ENCODE measurements around the gene MICAL3. TPM values are rescaled to one million over a fixed set of nuclear protein-coding genes. Genes with fewer than 3 reads are reported as not detected.

Gene MICAL3
- polyA plus RNA-seq, 2 of the 4 experiments (the other 2 are of a cell fraction) = 20.5 to 30.1 TPM

DNA sequence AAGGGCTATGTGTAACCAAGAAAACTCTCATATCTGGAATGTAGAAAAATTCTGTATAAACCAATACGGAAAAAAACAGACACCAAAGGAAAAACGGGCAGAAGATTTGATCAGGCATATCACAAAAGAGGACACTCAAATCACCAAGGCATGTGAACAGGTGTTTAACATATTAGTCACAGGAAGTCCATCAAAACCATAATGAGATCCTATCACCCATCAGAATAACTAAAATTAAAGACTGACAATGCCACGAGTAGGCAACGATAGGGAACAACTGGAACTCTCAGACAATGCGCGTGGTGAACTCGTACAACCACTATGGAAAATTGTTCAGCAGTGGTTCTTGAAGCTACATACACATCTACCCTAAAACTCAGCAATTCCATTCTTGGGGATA lies 94.5 kb downstream of the MICAL3 start:
- no peak for TF ChIP-seq JUNB (IDR thresholded peaks at IDR 0.05)
- TF ChIP-seq, protein P1, sequence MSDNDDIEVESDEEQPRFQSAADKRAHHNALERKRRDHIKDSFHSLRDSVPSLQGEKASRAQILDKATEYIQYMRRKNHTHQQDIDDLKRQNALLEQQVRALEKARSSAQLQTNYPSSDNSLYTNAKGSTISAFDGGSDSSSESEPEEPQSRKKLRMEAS (IDR thresholded peaks at IDR 0.05) = no peak
- TF ChIP-seq POLR2AphosphoS2 (conservative IDR thresholded peaks at IDR 0.05; ENCODE audit: low read length) = no peak
- no peak for TF ChIP-seq RFX5 (IDR thresholded peaks at IDR 0.05)
- TF ChIP-seq HDAC2 (IDR thresholded peaks at IDR 0.05) = no peak
- TF ChIP-seq, protein P2, sequence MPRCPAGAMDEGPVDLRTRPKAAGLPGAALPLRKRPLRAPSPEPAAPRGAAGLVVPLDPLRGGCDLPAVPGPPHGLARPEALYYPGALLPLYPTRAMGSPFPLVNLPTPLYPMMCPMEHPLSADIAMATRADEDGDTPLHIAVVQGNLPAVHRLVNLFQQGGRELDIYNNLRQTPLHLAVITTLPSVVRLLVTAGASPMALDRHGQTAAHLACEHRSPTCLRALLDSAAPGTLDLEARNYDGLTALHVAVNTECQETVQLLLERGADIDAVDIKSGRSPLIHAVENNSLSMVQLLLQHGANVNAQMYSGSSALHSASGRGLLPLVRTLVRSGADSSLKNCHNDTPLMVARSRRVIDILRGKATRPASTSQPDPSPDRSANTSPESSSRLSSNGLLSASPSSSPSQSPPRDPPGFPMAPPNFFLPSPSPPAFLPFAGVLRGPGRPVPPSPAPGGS (IDR thresholded peaks at IDR 0.05) = no peak
- TF ChIP-seq, protein P3, sequence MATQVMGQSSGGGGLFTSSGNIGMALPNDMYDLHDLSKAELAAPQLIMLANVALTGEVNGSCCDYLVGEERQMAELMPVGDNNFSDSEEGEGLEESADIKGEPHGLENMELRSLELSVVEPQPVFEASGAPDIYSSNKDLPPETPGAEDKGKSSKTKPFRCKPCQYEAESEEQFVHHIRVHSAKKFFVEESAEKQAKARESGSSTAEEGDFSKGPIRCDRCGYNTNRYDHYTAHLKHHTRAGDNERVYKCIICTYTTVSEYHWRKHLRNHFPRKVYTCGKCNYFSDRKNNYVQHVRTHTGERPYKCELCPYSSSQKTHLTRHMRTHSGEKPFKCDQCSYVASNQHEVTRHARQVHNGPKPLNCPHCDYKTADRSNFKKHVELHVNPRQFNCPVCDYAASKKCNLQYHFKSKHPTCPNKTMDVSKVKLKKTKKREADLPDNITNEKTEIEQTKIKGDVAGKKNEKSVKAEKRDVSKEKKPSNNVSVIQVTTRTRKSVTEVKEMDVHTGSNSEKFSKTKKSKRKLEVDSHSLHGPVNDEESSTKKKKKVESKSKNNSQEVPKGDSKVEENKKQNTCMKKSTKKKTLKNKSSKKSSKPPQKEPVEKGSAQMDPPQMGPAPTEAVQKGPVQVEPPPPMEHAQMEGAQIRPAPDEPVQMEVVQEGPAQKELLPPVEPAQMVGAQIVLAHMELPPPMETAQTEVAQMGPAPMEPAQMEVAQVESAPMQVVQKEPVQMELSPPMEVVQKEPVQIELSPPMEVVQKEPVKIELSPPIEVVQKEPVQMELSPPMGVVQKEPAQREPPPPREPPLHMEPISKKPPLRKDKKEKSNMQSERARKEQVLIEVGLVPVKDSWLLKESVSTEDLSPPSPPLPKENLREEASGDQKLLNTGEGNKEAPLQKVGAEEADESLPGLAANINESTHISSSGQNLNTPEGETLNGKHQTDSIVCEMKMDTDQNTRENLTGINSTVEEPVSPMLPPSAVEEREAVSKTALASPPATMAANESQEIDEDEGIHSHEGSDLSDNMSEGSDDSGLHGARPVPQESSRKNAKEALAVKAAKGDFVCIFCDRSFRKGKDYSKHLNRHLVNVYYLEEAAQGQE (IDR thresholded peaks at IDR 0.05) = no peak
- no peak for TF ChIP-seq NPAS2 (CRISPR knock-in tag; IDR thresholded peaks at IDR 0.05; ENCODE audit: borderline replicate concordance)
- no peak for TF ChIP-seq CBX2 (IDR thresholded peaks at IDR 0.05; ENCODE audit: borderline replicate concordance, low read depth)
- TF ChIP-seq, protein P4, sequence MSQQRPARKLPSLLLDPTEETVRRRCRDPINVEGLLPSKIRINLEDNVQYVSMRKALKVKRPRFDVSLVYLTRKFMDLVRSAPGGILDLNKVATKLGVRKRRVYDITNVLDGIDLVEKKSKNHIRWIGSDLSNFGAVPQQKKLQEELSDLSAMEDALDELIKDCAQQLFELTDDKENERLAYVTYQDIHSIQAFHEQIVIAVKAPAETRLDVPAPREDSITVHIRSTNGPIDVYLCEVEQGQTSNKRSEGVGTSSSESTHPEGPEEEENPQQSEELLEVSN (IDR thresholded peaks at IDR 0.05; ENCODE audit: borderline replicate concordance, low read depth) = no peak
- TF ChIP-seq MAZ (IDR thresholded peaks at IDR 0.05; ENCODE audit: borderline replicate concordance, low read depth, low read length) = no peak
- TF ChIP-seq BHLHE40 (IDR thresholded peaks at IDR 0.05; ENCODE audit: low read depth, low read length) = no peak
- no peak for TF ChIP-seq ZC3H11A (IDR thresholded peaks at IDR 0.05)
- TF ChIP-seq PHF8 (IDR thresholded peaks at IDR 0.05; ENCODE audit: borderline replicate concordance, low read depth) = no peak
- TF ChIP-seq KDM5A (IDR thresholded peaks at IDR 0.05) = no peak
- Histone ChIP-seq H3K27ac (no peak overlapping the region), H3K4me1 (peaks cover 20% of the 10 kb centered on the region), H3K4me3 (no peak overlapping the region), H3K9me3 (no peaks in the 10 kb centered on the region), H3K4me2 (no peak overlapping the region)
- no peak for FAIRE-seq
- CTCF ChIA-PET = no interaction called here
- POLR2A ChIA-PET = no interaction called here
- WGBS (ENCODE audit: missing lambda C conversion rate) = 90% methylated on average over 7 of the region's 7 CpGs
- no peak for DNase-seq (ENCODE audit: low read depth in 1 of 2, low spot score in 1 of 2)
- ATAC-seq = no peak

DNA sequence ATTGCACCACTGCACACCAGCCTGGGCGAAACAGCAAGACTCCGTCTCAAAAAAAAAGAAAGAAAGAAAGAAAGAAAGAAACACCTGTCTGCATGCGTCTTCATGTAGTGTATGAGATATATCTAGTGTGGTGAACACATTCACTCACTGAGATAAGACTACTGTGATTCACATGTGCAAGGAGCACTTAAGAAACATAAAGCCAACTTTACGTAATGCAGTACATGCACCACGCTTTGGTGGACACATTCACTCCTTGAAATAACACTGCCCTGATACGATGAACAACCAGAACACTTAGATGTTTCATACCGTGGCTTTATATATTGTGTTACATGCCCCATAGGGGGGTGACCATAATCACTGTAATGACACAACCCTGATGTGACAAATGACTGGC lies 96.0 kb downstream of the MICAL3 start:
- ChIA-PET CTCF (interaction anchor here (0.6 kb wide), 2 partner anchors 46 to 1058 kb away, joined by 3 read pairs; no protein-coding TSS in a partner anchor), POLR2A (no interaction called here)
- Histone ChIP-seq H3K4me3 (no peak overlapping the region), H3K9me3 (no peaks in the 10 kb centered on the region), H3K4me2 (no peak overlapping the region), H3K4me1 (peaks cover 35% of the 10 kb centered on the region), H3K27ac (no peak overlapping the region)
- no peak for DNase-seq (ENCODE audit: low read depth in 1 of 2, low spot score in 1 of 2)
- no peak for ATAC-seq
- TF ChIP-seq ZFP36 (IDR thresholded peaks at IDR 0.05; ENCODE audit: borderline replicate concordance, partially characterized antibody) = no peak
- TF ChIP-seq, protein P5, sequence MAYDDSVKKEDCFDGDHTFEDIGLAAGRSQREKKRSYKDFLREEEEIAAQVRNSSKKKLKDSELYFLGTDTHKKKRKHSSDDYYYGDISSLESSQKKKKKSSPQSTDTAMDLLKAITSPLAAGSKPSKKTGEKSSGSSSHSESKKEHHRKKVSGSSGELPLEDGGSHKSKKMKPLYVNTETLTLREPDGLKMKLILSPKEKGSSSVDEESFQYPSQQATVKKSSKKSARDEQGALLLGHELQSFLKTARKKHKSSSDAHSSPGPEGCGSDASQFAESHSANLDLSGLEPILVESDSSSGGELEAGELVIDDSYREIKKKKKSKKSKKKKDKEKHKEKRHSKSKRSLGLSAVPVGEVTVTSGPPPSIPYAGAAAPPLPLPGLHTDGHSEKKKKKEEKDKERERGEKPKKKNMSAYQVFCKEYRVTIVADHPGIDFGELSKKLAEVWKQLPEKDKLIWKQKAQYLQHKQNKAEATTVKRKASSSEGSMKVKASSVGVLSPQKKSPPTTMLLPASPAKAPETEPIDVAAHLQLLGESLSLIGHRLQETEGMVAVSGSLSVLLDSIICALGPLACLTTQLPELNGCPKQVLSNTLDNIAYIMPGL (CRISPR knock-in tag; IDR thresholded peaks at IDR 0.05; ENCODE audit: borderline replicate concordance) = no peak
- no peak for TF ChIP-seq HDAC2 (IDR thresholded peaks at IDR 0.05)
- TF ChIP-seq ZC3H11A (IDR thresholded peaks at IDR 0.05) = no peak
- no peak for TF ChIP-seq NFE2L2 (conservative IDR thresholded peaks at IDR 0.05; ENCODE audit: low read length)
- no peak for TF ChIP-seq SMC3 (IDR thresholded peaks at IDR 0.05)
- TF ChIP-seq CHD2 (IDR thresholded peaks at IDR 0.05; ENCODE audit: low read length, partially characterized antibody) = no peak
- no peak for TF ChIP-seq CBX2 (IDR thresholded peaks at IDR 0.05; ENCODE audit: borderline replicate concordance, low read depth)
- no peak for TF ChIP-seq EHF (CRISPR knock-in tag; IDR thresholded peaks at IDR 0.05)
- no peak for TF ChIP-seq RFX5 (IDR thresholded peaks at IDR 0.05)
- FAIRE-seq = no peak
- 95% methylated on average over 7 of the region's 7 CpGs for WGBS (ENCODE audit: missing lambda C conversion rate)
